ENCODE measurements around the gene CMIP. TPM values are rescaled to one million over a fixed set of nuclear protein-coding genes. Genes with fewer than 3 reads are reported as not detected.

The CMIP gene
- total RNA-seq, 1 experiment from 2014 or later: 63.7 TPM

- peak; percentile 24; the same call in 1 of the 2 replicates for TF ChIP-seq ZNF423 (CRISPR knock-in tag; IDR thresholded peaks at IDR 0.05)
- TF ChIP-seq RORB (CRISPR knock-in tag; IDR thresholded peaks at IDR 0.05): no peak
- TF ChIP-seq, protein P1, sequence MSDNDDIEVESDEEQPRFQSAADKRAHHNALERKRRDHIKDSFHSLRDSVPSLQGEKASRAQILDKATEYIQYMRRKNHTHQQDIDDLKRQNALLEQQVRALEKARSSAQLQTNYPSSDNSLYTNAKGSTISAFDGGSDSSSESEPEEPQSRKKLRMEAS (CRISPR knock-in tag; IDR thresholded peaks at IDR 0.05): peak; percentile 35; the same call in 1 of the 2 replicates
- peak; percentile 68; the same call in 1 of the 2 replicates for TF ChIP-seq NFE2L1 (CRISPR knock-in tag; IDR thresholded peaks at IDR 0.05)
- TF ChIP-seq ZNF263 (CRISPR knock-in tag; IDR thresholded peaks at IDR 0.05; ENCODE audit: low read depth): no peak
- TF ChIP-seq FOXK1 (CRISPR knock-in tag; IDR thresholded peaks at IDR 0.05): no peak
- no peak for TF ChIP-seq ELF4 (CRISPR knock-in tag; IDR thresholded peaks at IDR 0.05; ENCODE audit: low read depth)
- TF ChIP-seq, protein P2, sequence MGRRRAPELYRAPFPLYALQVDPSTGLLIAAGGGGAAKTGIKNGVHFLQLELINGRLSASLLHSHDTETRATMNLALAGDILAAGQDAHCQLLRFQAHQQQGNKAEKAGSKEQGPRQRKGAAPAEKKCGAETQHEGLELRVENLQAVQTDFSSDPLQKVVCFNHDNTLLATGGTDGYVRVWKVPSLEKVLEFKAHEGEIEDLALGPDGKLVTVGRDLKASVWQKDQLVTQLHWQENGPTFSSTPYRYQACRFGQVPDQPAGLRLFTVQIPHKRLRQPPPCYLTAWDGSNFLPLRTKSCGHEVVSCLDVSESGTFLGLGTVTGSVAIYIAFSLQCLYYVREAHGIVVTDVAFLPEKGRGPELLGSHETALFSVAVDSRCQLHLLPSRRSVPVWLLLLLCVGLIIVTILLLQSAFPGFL (CRISPR knock-in tag; IDR thresholded peaks at IDR 0.05; ENCODE audit: borderline replicate concordance): no peak
- 0 out of 2 replicates have a peak, but pooled peaks have one; percentile 19 for TF ChIP-seq SP1 (CRISPR knock-in tag; conservative IDR thresholded peaks at IDR 0.05)
- no peak for TF ChIP-seq TP53 (CRISPR knock-in tag; IDR thresholded peaks at IDR 0.05)
- TF ChIP-seq, protein P3, sequence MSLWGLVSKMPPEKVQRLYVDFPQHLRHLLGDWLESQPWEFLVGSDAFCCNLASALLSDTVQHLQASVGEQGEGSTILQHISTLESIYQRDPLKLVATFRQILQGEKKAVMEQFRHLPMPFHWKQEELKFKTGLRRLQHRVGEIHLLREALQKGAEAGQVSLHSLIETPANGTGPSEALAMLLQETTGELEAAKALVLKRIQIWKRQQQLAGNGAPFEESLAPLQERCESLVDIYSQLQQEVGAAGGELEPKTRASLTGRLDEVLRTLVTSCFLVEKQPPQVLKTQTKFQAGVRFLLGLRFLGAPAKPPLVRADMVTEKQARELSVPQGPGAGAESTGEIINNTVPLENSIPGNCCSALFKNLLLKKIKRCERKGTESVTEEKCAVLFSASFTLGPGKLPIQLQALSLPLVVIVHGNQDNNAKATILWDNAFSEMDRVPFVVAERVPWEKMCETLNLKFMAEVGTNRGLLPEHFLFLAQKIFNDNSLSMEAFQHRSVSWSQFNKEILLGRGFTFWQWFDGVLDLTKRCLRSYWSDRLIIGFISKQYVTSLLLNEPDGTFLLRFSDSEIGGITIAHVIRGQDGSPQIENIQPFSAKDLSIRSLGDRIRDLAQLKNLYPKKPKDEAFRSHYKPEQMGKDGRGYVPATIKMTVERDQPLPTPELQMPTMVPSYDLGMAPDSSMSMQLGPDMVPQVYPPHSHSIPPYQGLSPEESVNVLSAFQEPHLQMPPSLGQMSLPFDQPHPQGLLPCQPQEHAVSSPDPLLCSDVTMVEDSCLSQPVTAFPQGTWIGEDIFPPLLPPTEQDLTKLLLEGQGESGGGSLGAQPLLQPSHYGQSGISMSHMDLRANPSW (CRISPR knock-in tag; conservative IDR thresholded peaks at IDR 0.05; ENCODE audit: low read depth): no peak
- TF ChIP-seq, protein P4, sequence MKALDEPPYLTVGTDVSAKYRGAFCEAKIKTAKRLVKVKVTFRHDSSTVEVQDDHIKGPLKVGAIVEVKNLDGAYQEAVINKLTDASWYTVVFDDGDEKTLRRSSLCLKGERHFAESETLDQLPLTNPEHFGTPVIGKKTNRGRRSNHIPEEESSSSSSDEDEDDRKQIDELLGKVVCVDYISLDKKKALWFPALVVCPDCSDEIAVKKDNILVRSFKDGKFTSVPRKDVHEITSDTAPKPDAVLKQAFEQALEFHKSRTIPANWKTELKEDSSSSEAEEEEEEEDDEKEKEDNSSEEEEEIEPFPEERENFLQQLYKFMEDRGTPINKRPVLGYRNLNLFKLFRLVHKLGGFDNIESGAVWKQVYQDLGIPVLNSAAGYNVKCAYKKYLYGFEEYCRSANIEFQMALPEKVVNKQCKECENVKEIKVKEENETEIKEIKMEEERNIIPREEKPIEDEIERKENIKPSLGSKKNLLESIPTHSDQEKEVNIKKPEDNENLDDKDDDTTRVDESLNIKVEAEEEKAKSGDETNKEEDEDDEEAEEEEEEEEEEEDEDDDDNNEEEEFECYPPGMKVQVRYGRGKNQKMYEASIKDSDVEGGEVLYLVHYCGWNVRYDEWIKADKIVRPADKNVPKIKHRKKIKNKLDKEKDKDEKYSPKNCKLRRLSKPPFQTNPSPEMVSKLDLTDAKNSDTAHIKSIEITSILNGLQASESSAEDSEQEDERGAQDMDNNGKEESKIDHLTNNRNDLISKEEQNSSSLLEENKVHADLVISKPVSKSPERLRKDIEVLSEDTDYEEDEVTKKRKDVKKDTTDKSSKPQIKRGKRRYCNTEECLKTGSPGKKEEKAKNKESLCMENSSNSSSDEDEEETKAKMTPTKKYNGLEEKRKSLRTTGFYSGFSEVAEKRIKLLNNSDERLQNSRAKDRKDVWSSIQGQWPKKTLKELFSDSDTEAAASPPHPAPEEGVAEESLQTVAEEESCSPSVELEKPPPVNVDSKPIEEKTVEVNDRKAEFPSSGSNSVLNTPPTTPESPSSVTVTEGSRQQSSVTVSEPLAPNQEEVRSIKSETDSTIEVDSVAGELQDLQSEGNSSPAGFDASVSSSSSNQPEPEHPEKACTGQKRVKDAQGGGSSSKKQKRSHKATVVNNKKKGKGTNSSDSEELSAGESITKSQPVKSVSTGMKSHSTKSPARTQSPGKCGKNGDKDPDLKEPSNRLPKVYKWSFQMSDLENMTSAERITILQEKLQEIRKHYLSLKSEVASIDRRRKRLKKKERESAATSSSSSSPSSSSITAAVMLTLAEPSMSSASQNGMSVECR (CRISPR knock-in tag; IDR thresholded peaks at IDR 0.05; ENCODE audit: borderline replicate concordance): no peak
- no peak for TF ChIP-seq IRF2 (CRISPR knock-in tag; IDR thresholded peaks at IDR 0.05; ENCODE audit: borderline replicate concordance, low read depth)
- TF ChIP-seq ZNF121 (CRISPR knock-in tag; IDR thresholded peaks at IDR 0.05): no peak
- no peak for TF ChIP-seq ZNF671 (CRISPR knock-in tag; IDR thresholded peaks at IDR 0.05)
- TF ChIP-seq ZNF317 (CRISPR knock-in tag; IDR thresholded peaks at IDR 0.05; ENCODE audit: borderline replicate concordance, low read depth): no peak
- TF ChIP-seq ZNF232 (CRISPR knock-in tag; IDR thresholded peaks at IDR 0.05): no peak
- TF ChIP-seq, protein P5, sequence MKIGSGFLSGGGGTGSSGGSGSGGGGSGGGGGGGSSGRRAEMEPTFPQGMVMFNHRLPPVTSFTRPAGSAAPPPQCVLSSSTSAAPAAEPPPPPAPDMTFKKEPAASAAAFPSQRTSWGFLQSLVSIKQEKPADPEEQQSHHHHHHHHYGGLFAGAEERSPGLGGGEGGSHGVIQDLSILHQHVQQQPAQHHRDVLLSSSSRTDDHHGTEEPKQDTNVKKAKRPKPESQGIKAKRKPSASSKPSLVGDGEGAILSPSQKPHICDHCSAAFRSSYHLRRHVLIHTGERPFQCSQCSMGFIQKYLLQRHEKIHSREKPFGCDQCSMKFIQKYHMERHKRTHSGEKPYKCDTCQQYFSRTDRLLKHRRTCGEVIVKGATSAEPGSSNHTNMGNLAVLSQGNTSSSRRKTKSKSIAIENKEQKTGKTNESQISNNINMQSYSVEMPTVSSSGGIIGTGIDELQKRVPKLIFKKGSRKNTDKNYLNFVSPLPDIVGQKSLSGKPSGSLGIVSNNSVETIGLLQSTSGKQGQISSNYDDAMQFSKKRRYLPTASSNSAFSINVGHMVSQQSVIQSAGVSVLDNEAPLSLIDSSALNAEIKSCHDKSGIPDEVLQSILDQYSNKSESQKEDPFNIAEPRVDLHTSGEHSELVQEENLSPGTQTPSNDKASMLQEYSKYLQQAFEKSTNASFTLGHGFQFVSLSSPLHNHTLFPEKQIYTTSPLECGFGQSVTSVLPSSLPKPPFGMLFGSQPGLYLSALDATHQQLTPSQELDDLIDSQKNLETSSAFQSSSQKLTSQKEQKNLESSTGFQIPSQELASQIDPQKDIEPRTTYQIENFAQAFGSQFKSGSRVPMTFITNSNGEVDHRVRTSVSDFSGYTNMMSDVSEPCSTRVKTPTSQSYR (CRISPR knock-in tag; IDR thresholded peaks at IDR 0.05): 0 out of 2 replicates have a peak, but pooled peaks have one; percentile 18
- TF ChIP-seq, protein P6, sequence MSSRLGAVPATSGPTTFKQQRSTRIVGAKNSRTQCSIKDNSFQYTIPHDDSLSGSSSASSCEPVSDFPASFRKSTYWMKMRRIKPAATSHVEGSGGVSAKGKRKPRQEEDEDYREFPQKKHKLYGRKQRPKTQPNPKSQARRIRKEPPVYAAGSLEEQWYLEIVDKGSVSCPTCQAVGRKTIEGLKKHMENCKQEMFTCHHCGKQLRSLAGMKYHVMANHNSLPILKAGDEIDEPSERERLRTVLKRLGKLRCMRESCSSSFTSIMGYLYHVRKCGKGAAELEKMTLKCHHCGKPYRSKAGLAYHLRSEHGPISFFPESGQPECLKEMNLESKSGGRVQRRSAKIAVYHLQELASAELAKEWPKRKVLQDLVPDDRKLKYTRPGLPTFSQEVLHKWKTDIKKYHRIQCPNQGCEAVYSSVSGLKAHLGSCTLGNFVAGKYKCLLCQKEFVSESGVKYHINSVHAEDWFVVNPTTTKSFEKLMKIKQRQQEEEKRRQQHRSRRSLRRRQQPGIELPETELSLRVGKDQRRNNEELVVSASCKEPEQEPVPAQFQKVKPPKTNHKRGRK (CRISPR knock-in tag; IDR thresholded peaks at IDR 0.05; ENCODE audit: borderline replicate concordance): no peak
- TF ChIP-seq E2F4 (CRISPR knock-in tag; IDR thresholded peaks at IDR 0.05; ENCODE audit: borderline replicate concordance, low read depth): no peak
- TF ChIP-seq TEAD1 (CRISPR knock-in tag; IDR thresholded peaks at IDR 0.05): 0 out of 2 replicates have a peak, but pooled peaks have one; percentile 41
- no peak for TF ChIP-seq GABPB1 (CRISPR knock-in tag; IDR thresholded peaks at IDR 0.05)
Measured at GRCh38 chr16:81711657-81712319, 267.2 kb downstream of the CMIP start (continued).

All from WTC11 (cell line).